ENCODE results near the gene PPP5C. TPM values are rescaled to one million over a fixed set of nuclear protein-coding genes. Genes with fewer than 3 reads are reported as not detected.
"Not testable (repeated sequence)": the region's sequence is repeated elsewhere in the genome, so short reads cannot be mapped to it uniquely, and the experiment has no call there.

The PPP5C gene
- polyA plus RNA-seq, 1 donor: 73.4 TPM

DNA sequence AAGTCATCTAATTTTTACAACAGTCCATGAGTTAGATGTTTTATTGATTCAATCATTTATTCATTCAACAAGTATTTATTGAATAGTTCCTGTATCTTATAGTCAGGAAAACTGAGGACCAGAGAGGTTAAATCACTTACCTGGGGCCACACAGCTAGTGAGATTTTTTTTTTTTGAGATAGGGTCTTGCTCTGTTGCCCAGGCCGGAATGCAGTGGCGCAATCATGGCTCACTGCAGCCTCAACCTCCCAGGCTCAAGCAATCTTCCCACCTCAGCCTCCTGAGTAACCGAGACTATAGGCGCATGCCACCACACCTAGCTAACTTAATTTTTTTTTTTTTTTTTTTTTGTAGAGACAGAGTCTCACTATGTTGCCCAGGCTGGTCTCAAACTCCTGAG lies 88.8 kb downstream of the PPP5C start:
- DNase-seq: not testable (repeated sequence)

Other genes with a start within 250 kb of the PPP5C start
- not detected for gene IGFL3, start 222.4 kb upstream of the PPP5C start, polyA plus RNA-seq (ENCODE audit: insufficient read length)
- gene IGFL2, start 198.8 kb upstream of the PPP5C start, polyA plus RNA-seq (ENCODE audit: insufficient read length): 0.44 TPM
- gene IGFL1, start 117.3 kb upstream of the PPP5C start, polyA plus RNA-seq (ENCODE audit: insufficient read length): not detected
- gene HIF3A, start 50.0 kb upstream of the PPP5C start, polyA plus RNA-seq (ENCODE audit: insufficient read length): 412 TPM
- gene CCDC8, start 66.5 kb downstream of the PPP5C start, polyA plus RNA-seq (ENCODE audit: insufficient read length): 80.9 TPM
- gene PNMA8C, start 81.8 kb downstream of the PPP5C start, polyA plus RNA-seq (ENCODE audit: insufficient read length): 0.45 TPM
- gene PNMA8A, start 124.5 kb downstream of the PPP5C start, polyA plus RNA-seq (ENCODE audit: insufficient read length): 43.2 TPM
- gene PNMA8B, start 148.8 kb downstream of the PPP5C start, polyA plus RNA-seq (ENCODE audit: insufficient read length): 3.0 TPM

Measured in hindlimb muscle (tissue), 1 donor.